NT2/D1 (cell line): ENCODE data around the gene PPP1R26.

Experiments used
- SUZ12 ChIP-seq: IDR thresholded peaks from 2 replicates; pipeline ENCODE4 v1.6.1; 2011; ENCODE audit not compliant: insufficient read length, insufficient read depth; ENCODE audit errors: extremely low read depth
- YY1 ChIP-seq: IDR thresholded peaks from 2 replicates; pipeline ENCODE4 v1.6.1; 2011; ENCODE audit not compliant: insufficient read length, insufficient read depth
- ZNF274 ChIP-seq: IDR thresholded peaks from 2 replicates; pipeline ENCODE4 v1.6.1; 2011; ENCODE audit warnings: mild to moderate bottlenecking, low read depth, low read length

GRCh38 chr9:135464181-135464580 is 15.4 kb upstream of the PPP1R26 start:
- no peak for TF ChIP-seq ZNF274
- TF ChIP-seq YY1: no peak
- TF ChIP-seq SUZ12: no peak
